ENCODE data around the gene FBXL15.

- TF ChIP-seq CTCF (optimal IDR thresholded peaks at IDR 0.05 in 1 of 3, IDR thresholded peaks at IDR 0.05 in 1 of 3, conservative IDR thresholded peaks at IDR 0.05 in 1 of 3; ENCODE audit: extremely low read depth in 1 of 3, insufficient read depth in 2 of 3, low read length in 3 of 3) (no peak), EZH2 (IDR thresholded peaks at IDR 0.05; ENCODE audit: low read length) (no peak)
Measured at GRCh38 chr10:102468683-102469082, 48.0 kb downstream of the FBXL15 start.

All from keratinocyte (primary cell).